Activated T-cell treated with anti-CD3 and anti-CD28 coated beads, Interleukin-2, amount 50 U/mL, for 72 hours (primary cell): Measurements from ENCODE around the gene PPP1R1C. TPM values are rescaled to one million over a fixed set of nuclear protein-coding genes. Genes with fewer than 3 reads are reported as not detected.
"Not testable (repeated sequence)": the region's sequence is repeated elsewhere in the genome, so short reads cannot be mapped to it uniquely, and the experiment has no call there.

Experiments
- ATAC-seq, 2 donors: fragments of 150-1000 bp; cut with Tn5 transposase; replicated peaks in 1 of 2; 2 replicates each; pipeline ENCODE4 v1.10.0; 2021; ENCODE audit warnings: moderate library complexity in 2 of 2, mild to moderate bottlenecking in 1 of 2
- DNase-seq, 2 donors: peaks; one replicate each; pipeline ENCODE4 v3.0.0; 2021 to 2022; ENCODE audit warnings: mixed read lengths in 1 of 2
- H3K27ac Mint-ChIP-seq: one replicate; pipeline ENCODE4 v1.8.0; 2022; ENCODE audit warnings: mild to moderate bottlenecking, moderate library complexity, mixed read lengths
- H3K27me3 Mint-ChIP-seq: one replicate; pipeline ENCODE4 v1.8.0; 2022; ENCODE audit warnings: low read depth, mixed read lengths
- H3K36me3 Mint-ChIP-seq, 2 donors: one replicate each; pipeline ENCODE4 v1.8.0; 2022; ENCODE audit warnings: mixed read lengths in 2 of 2, mild to moderate bottlenecking in 1 of 2; ENCODE audit not compliant: insufficient read depth in 2 of 2
- H3K4me1 Mint-ChIP-seq: one replicate; pipeline ENCODE4 v1.8.0; 2022; ENCODE audit warnings: low read depth, mixed read lengths
- H3K4me3 Mint-ChIP-seq, 2 donors: one replicate each; pipeline ENCODE4 v1.8.0; 2022; ENCODE audit warnings: mild to moderate bottlenecking in 2 of 2, mixed read lengths in 2 of 2, moderate library complexity in 2 of 2
- H3K9me3 Mint-ChIP-seq, 2 donors: one replicate each; pipeline ENCODE4 v1.8.0; 2022; ENCODE audit warnings: mixed read lengths in 2 of 2
- total RNA-seq, 2 donors: library from RNA; stranded (reverse); gene quantifications; one replicate each; pipeline ENCODE4 v1.2.3, GENCODE V29; 2022

Gene PPP1R1C
- total RNA-seq, 2 donors from 2014 or later = not detected

- H3K27me3 Mint-ChIP-seq = no peaks in the 10 kb centered on the region
- ATAC-seq = no peak
- H3K9me3 Mint-ChIP-seq = peaks cover 0 to 1% of the 10 kb centered on the region in 2 donors
- no peak overlapping the region for H3K27ac Mint-ChIP-seq
- H3K36me3 Mint-ChIP-seq = no peaks in the 10 kb centered on the region
- DNase-seq = no peak
- no peak overlapping the region for H3K4me3 Mint-ChIP-seq
- no peaks in the 10 kb centered on the region for H3K4me1 Mint-ChIP-seq
Measured at GRCh38 chr2:182004945-182005520, 19.4 kb downstream of the PPP1R1C start.

- no peaks in the 10 kb centered on the region for H3K27me3 Mint-ChIP-seq
- ATAC-seq (no peak), DNase-seq (no peak)
- H3K27ac Mint-ChIP-seq = no peak overlapping the region
- no peaks in the 10 kb centered on the region for H3K4me1 Mint-ChIP-seq
- peaks cover 1 to 4% of the 10 kb centered on the region in 2 donors for H3K9me3 Mint-ChIP-seq
- no peak overlapping the region for H3K4me3 Mint-ChIP-seq
- H3K36me3 Mint-ChIP-seq = no peaks in the 10 kb centered on the region
Measured at GRCh38 chr2:182006595-182007341, 21.1 kb downstream of the PPP1R1C start.

- no peaks in the 10 kb centered on the region for H3K4me1 Mint-ChIP-seq
Measured at GRCh38 chr2:182014284-182014683, 28.6 kb downstream of the PPP1R1C start.

DNA sequence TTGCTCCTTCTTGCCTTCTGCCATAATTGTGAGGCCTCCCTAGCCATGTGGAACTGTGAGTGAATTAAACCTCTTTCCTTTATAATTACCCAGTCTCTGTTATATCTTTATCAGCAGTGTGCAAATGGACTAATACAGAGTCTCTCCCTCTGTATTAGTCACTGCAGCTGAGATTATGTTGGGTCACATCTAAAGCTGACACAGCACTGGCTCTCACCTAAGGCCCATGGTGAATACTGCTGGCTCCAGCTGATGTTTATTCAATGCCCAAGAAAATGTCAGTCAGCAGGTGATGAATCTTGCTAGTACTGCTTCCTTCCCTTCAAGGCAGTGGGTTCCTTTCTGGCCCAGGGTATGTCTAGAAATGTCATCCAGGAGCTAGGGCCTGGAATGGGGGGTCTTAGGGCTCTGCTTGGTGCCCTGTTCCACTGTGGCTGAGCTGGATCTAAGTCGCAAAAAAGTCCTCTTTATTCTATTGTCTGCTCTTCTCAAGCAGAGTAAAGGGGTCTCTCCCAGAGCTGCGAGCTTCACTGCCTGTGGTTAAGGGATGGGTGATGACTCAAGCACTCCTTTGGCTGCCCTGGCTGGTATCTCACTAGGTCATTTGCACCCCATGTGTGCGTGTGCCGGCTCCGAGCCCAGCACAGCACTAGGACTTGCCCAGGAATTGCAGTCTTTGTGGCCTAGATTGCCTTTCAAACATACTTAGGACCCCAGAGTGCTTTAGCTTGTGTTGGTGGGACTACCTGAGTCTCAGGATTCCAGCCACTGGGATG, 29.9 kb downstream of the PPP1R1C start:
- Mint-ChIP-seq H3K27ac (no peak overlapping the region), H3K4me3 (no peak overlapping the region), H3K36me3 (peaks cover 0 to 3% of the 10 kb centered on the region in 2 donors), H3K27me3 (peaks cover 4% of the 10 kb centered on the region), H3K9me3 (peaks cover 3 to 17% of the 10 kb centered on the region in 2 donors), H3K4me1 (no peaks in the 10 kb centered on the region)
- no peak for DNase-seq
- no peak for ATAC-seq

More at GRCh38 chr2:182014284-182014683, 28.6 kb downstream of the PPP1R1C start:
- no peak for ATAC-seq
- Mint-ChIP-seq H3K4me3 (no peak overlapping the region), H3K27me3 (peaks cover 4% of the 10 kb centered on the region), H3K9me3 (peaks cover 4 to 17% of the 10 kb centered on the region in 2 donors), H3K36me3 (peaks cover 0 to 3% of the 10 kb centered on the region in 2 donors), H3K27ac (no peak overlapping the region)
- DNase-seq = no peak

DNA sequence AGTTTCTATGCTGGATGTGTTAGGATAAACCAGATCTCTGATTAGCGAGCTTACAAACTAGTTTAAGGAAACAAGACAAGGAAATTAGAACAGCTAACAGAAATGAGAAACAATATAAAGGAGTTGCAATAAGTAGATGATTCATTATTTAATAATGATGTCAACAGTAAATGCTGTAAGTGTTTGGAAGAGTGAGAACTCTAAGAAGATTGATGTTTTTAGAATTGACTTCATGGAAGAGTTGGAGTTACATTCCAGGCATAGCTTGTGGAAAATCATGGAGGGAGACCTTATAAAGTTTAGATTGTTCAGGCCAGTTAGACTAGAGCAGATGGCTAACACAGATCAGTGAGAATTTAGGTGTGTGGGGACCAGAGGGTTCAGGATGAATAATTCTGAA, 32.6 kb downstream of the PPP1R1C start:
- DNase-seq (no peak), ATAC-seq (no peak)
- H3K4me3 Mint-ChIP-seq = no peak overlapping the region
- H3K27ac Mint-ChIP-seq = no peak overlapping the region
- peaks cover 6 to 15% of the 10 kb centered on the region in 2 donors for H3K9me3 Mint-ChIP-seq
- H3K4me1 Mint-ChIP-seq = no peaks in the 10 kb centered on the region
- peaks cover 3% of the 10 kb centered on the region in 2 donors for H3K36me3 Mint-ChIP-seq
- H3K27me3 Mint-ChIP-seq = peaks cover 4% of the 10 kb centered on the region

DNA sequence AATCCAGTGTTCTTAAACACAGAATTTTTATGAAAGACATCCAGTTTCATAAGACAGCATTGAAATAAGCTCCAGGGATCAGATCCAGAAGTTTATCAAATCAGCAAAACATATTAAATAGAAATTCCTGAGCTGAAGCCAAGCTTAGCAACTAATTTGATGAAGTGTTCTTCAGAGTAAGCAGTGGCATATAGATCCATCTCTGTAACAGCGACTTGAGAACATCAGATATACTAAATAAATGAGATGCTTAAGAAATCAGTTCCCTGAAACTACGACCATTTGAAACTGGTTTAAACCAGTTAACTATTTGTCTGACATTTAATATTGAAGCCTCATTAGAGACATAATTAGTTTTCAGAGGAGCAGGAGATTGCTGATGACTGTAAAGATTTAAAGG, 34.1 kb downstream of the PPP1R1C start:
- peaks cover 5 to 8% of the 10 kb centered on the region in 2 donors for H3K9me3 Mint-ChIP-seq
- H3K27me3 Mint-ChIP-seq = peaks cover 4% of the 10 kb centered on the region
- DNase-seq (no peak), ATAC-seq (no peak)
- H3K4me3 Mint-ChIP-seq = no peak overlapping the region
- no peak overlapping the region for H3K27ac Mint-ChIP-seq
- H3K36me3 Mint-ChIP-seq = peaks cover 0 to 3% of the 10 kb centered on the region in 2 donors
- H3K4me1 Mint-ChIP-seq = no peaks in the 10 kb centered on the region

- no peak overlapping the region for H3K27ac Mint-ChIP-seq
- peaks cover 3 to 4% of the 10 kb centered on the region in 2 donors for H3K9me3 Mint-ChIP-seq
- no peak for ATAC-seq
- H3K27me3 Mint-ChIP-seq = peaks cover 4% of the 10 kb centered on the region
- DNase-seq = no peak
- no peak overlapping the region for H3K4me3 Mint-ChIP-seq
- H3K4me1 Mint-ChIP-seq = no peaks in the 10 kb centered on the region
- peaks cover 0 to 3% of the 10 kb centered on the region in 2 donors for H3K36me3 Mint-ChIP-seq
Measured at GRCh38 chr2:182020286-182021070, 34.8 kb downstream of the PPP1R1C start.

DNA sequence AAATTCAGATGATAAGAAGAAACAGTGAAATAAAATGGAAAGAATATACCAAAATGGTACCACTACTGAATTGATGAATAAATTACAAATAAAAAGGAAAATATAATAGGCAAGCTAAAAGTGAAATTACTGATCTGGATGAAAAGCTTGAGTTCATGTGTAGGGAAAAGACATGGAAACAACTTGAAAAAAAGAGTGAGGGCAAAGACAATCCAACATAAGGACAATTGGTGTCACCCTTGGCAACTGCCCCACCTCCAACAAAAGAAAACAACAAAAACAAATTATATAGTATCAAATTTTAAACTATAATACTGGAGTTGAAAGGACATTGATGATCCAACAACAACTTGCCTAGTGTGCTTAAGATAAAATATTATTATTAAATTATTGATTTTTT, 37.6 kb downstream of the PPP1R1C start:
- H3K27me3 Mint-ChIP-seq = peaks cover 4% of the 10 kb centered on the region
- H3K9me3 Mint-ChIP-seq = peaks cover 3 to 4% of the 10 kb centered on the region in 2 donors
- H3K4me3 Mint-ChIP-seq = no peak overlapping the region
- peaks cover 0 to 3% of the 10 kb centered on the region in 2 donors for H3K36me3 Mint-ChIP-seq
- H3K27ac Mint-ChIP-seq = peak overlapping the region; percentile 10
- H3K4me1 Mint-ChIP-seq = no peaks in the 10 kb centered on the region
- DNase-seq (no peak), ATAC-seq (no peak)

DNA sequence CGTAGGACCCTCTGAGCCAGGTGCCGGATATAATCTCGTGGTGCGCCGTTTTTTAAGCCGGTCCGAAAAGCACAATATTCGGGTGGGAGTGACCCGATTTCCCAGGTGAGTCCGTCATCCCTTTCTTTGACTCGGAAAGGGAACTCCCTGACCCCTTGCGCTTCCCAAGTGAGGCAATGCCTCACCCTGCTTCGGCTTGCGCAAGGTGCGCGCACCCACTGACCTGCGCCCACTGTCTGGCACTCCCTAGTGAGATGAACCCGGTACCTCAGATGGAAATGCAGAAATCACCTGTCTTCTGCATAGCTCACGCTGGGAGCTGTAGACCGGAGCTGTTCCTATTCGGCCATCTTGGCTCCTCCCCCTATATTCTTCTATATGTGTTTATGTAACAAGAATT, 45.2 kb downstream of the PPP1R1C start:
- H3K4me1 Mint-ChIP-seq, H3K36me3 Mint-ChIP-seq, H3K27me3 Mint-ChIP-seq, H3K27ac Mint-ChIP-seq, DNase-seq, ATAC-seq, H3K9me3 Mint-ChIP-seq, H3K4me3 Mint-ChIP-seq: not testable (repeated sequence)

GRCh38 chr2:182031956-182032355, 46.3 kb downstream of the PPP1R1C start:
- Mint-ChIP-seq H3K4me1 (no peaks in the 10 kb centered on the region), H3K9me3 (peaks cover 4 to 5% of the 10 kb centered on the region in 2 donors), H3K27ac (no peak overlapping the region), H3K4me3 (no peak overlapping the region), H3K27me3 (no peaks in the 10 kb centered on the region), H3K36me3 (no peaks in the 10 kb centered on the region)
- DNase-seq (no peak), ATAC-seq (no peak)

- Mint-ChIP-seq H3K36me3 (no peaks in the 10 kb centered on the region), H3K27ac (no peak overlapping the region), H3K4me3 (no peak overlapping the region), H3K9me3 (peaks cover 3 to 4% of the 10 kb centered on the region in 2 donors), H3K4me1 (no peaks in the 10 kb centered on the region), H3K27me3 (no peaks in the 10 kb centered on the region)
- no peak for ATAC-seq
- DNase-seq = no peak
Measured at GRCh38 chr2:182033449-182033848, 47.8 kb downstream of the PPP1R1C start.

DNA sequence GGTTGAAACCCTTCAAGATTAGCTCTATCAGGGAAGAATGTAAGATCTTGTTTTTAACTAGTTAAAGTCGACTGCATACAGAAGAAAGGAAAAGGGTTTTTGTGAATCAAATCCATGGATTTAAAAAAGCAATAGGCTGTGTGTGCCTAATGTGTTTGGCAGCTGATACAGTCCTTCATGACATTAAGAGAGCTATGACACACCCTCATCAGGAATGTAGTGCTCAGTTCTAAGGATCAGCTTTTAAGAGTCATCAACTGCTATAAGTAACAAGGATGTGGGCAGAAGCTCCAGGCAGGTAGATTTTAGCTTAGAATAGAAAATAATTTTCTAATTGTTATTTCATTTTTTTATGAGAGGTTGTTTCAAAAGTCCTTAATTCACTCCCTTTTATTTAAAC, 52.9 kb downstream of the PPP1R1C start:
- Mint-ChIP-seq H3K9me3 (peaks cover 1 to 4% of the 10 kb centered on the region in 2 donors), H3K36me3 (no peaks in the 10 kb centered on the region), H3K27ac (no peak overlapping the region), H3K4me1 (no peaks in the 10 kb centered on the region), H3K27me3 (no peaks in the 10 kb centered on the region), H3K4me3 (no peak overlapping the region)
- ATAC-seq = no peak
- no peak for DNase-seq
